ENCODE data around the gene SPATA6. TPM values are rescaled to one million over a fixed set of nuclear protein-coding genes. Genes with fewer than 3 reads are reported as not detected.

Gene SPATA6
- total and polyA plus RNA-seq, 2 of the 8 experiments (the other 6 are each of a cell fraction or from before 2014, with no cell fraction given): 2.4 to 17.2 TPM

DNA sequence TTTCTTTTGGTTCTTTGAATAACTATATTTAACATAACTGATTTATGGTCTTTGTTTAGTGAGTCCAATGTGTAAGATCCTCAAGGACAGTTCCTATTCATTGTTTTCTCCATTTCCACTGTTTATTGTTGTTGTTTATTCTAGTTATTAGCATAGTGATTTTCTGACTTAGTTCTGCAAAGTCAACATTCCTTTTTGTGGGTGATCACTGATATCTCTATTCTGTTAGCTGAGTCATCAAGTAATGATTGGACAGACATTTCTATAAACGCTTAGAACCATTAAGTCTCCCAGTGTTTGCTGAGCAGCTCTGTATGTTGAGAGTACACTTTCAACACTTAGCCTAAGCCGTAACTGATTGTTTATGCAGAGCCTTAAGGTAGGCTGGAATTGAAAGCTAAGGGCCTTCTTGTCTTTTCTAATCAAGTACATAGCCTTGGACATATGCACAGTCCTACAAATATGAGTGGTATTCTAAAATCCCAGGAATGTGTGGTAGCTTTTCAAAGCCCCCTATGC lies 162.4 kb downstream of the SPATA6 start (continued):
- TF ChIP-seq, protein P1, sequence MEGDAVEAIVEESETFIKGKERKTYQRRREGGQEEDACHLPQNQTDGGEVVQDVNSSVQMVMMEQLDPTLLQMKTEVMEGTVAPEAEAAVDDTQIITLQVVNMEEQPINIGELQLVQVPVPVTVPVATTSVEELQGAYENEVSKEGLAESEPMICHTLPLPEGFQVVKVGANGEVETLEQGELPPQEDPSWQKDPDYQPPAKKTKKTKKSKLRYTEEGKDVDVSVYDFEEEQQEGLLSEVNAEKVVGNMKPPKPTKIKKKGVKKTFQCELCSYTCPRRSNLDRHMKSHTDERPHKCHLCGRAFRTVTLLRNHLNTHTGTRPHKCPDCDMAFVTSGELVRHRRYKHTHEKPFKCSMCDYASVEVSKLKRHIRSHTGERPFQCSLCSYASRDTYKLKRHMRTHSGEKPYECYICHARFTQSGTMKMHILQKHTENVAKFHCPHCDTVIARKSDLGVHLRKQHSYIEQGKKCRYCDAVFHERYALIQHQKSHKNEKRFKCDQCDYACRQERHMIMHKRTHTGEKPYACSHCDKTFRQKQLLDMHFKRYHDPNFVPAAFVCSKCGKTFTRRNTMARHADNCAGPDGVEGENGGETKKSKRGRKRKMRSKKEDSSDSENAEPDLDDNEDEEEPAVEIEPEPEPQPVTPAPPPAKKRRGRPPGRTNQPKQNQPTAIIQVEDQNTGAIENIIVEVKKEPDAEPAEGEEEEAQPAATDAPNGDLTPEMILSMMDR (IDR thresholded peaks at IDR 0.05; ENCODE audit: control extremely low read depth in 1 of 3, insufficient read depth in 1 of 3, low read depth in 1 of 3, low read length in 3 of 3): no peak
- TF ChIP-seq TAF7 (optimal IDR thresholded peaks at IDR 0.05; ENCODE audit: borderline replicate concordance, low read depth, low read length): no peak
- no peak for TF ChIP-seq HDAC2 (IDR thresholded peaks at IDR 0.05; ENCODE audit: borderline replicate concordance in 1 of 2, low read depth in 2 of 2, low read length in 2 of 2)

Data from H1 (cell line).